HG03439 (cell line): ENCODE data around the gene TICRR.

Experiments
- ATAC-seq: cut with Tn5 transposase; IDR thresholded peaks from one replicate; pipeline ENCODE4 v1.9.1; 2021; ENCODE audit warnings: mild to moderate bottlenecking, moderate library complexity; ENCODE audit not compliant: unreplicated experiment

Gene TICRR

DNA sequence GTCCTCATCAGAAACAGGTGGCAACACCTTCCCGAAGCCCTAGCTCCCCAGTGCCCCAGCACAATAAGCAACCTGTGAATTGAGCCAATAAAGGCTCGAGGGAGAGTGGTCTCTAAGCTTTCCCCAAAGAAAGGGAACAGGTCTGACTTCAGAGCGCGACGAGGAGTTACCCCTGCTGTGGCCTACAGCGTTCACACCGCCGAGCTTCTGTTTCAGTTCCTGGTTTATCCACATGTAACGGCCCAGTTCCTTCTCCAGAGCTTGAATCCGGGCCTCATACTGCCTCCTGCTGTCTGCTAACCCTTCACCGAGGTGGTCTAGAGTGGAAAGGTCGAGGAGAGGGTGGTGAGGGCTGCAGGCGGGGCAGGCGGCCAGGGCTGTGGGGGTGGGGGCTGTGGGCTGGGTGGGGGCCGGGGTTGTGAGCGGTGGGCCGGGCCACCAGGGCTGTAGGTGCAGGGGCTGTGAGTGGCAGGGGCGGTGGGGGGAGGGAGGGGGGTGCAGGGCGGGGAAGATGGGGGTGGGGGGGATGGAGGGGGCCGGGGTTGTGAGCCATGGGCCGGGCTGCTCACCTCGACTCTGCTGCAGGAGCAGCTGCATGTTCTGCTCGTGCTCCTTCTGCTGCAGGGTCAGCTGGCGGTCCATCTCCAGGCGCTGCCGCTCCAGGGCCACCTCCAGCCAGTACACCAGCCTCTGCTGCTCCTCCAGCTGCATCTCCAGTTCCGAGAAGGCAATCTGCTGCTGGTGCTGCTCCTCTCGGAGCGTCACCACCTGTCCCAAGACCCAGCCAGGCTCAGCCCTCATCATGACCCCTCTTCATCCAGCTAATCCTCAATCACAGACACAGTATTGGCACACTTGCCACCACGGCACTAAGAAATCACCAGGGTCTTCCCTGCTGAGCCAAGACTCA lies 53.8 kb downstream of the TICRR start:
- no peak for ATAC-seq

DNA sequence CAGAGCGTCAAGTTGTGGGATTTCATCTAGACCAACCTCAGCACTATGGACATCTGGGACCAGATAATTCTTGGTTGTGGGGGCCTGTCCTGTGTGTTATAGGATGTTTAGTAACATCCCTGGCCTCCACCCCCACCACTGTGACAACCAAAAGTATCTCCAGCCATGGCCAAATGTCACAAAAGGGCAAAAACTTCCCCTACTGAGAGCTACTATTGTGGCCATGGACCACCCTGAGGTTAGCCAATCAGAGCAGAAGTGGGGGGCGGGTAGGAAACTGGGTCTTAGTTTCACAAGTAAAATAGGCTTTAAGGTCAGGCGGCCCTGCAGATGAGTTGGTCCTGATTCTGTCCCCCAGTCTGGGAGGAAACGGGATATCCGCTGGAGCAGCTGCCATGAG lies 54.6 kb downstream of the TICRR start:
- ATAC-seq, result no peak

GRCh38 chr15:89630260-89630659 lies 55.0 kb downstream of the TICRR start:
- no peak for ATAC-seq

- no peak for ATAC-seq
These were observed 56.0 kb downstream of the TICRR start for GRCh38 chr15:89630974-89631901.

DNA sequence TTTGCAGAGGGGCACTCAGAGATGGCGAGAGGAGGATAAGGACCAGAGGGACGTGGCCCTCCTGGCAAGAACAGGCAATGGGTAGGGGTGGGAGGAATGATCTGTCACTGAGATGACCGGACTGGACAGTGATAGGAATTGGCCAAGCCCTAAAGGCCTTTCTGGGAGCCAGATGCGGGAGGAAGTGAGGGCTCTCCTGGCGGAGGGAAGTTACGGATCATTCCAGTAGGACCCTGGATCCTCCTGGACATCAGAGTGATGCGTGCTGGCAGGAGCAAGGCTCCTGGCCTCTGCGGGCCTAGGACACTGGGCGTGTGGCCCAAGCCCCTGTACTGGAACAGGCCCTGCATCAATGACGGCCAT lies 56.6 kb downstream of the TICRR start:
- no peak for ATAC-seq

DNA sequence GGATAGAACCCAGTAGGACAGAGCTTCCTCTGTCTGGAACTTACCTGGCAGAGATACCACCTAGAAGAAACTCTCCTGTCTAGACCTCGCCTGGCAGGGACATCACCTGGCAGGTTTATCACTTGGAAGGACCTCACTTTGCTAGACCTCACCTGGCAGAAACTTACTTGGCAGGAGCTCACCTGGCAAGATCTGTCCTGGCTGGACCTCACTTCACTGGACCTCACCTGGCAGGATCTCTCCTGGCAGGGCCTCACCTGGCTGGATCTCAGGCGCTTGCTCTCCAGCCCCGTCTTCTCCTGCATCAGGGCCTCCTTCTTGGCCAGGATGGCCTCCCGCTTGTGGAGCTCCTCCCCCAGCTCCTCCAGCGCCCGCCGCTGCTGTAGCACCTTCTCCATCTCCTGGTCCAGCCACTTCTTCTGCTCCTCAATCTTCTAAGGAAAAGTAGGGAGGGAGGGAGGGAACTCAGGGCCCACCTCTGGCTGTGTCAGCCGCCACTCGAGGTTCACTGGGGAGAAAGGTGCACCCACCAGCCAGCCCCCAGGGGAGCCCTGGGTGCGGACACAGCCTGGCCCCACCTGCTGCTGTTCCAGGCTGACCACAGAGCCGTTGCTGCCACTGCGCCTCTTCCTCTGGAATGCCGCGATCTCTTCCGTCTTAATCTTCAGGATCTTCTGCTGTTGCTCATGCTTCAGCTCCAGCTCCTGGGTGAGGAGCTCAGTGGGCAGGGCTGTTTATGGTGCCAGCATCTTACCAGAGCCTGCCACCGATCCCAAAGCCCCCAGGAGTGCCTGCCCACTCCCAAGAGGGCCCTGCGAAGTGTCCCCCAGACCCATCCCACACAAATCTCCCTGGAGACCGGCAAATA lies 57.5 kb downstream of the TICRR start:
- ATAC-seq, result no peak

DNA sequence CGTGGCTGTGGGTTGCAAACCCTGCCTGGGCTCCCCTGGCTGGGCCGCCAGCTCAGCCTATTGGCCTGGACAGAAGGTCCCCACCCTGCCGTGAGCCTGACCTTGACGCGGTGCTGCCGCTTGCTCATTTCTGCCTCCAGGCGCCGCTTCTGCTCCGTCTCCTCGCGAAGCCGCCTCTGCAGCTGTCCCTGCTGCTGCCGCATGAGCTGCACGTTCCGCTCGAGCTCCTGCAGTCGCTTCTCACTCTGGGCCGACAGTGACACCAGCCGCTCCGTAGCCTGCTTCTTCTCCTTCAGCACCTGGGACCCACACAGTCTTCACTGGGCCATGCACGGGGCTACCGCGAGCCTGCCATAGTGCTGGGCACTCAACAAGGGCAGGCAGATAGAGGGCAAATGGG lies 58.3 kb downstream of the TICRR start:
- no peak for ATAC-seq

- no peak for ATAC-seq
These were observed 65.0 kb downstream of the TICRR start for GRCh38 chr15:89640245-89640644.

DNA sequence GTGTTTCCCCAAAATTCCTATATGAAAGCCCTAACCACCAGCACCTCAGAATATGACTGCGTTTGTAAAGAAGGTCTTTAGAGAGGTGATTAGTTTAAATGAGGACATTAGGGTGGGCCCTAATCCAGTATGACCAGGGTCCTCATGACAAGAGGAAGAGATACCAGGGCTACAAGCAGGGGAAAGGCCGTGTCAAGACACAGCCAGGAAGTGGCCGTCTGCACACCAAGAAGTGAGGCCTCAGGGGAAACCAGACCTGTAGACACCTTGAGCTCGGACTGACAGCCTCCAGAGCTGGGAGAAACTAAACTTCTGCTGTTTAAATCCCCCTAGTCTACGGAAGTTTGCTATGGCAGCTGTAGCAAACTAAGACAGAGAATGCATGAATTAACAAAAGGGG lies 65.8 kb downstream of the TICRR start:
- ATAC-seq, result no peak

DNA sequence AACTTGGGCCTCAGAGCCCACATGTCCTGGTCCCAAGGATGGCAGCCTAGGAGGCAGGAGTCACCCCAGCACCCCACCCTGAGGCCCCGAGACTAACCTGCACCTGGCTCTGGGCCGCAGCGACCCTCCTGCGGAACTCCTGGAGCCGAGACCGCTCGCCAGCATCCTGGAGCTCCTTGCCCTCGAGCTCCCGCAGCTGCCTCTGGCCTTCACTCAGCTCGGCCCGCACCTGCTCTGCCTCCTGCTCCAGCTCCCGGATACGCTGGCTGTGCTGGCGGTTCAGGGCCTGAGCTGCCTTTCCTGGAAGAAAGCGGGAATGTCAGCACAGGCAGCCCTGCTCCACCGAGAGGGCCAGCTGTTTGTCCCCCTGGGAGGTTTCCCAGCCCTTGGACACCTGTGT lies 66.8 kb downstream of the TICRR start:
- no peak for ATAC-seq

- ATAC-seq, result no peak
These were observed 70.4 kb downstream of the TICRR start for GRCh38 chr15:89645680-89646079.

- ATAC-seq, result no peak
These were observed 71.3 kb downstream of the TICRR start for GRCh38 chr15:89646416-89647141.

DNA sequence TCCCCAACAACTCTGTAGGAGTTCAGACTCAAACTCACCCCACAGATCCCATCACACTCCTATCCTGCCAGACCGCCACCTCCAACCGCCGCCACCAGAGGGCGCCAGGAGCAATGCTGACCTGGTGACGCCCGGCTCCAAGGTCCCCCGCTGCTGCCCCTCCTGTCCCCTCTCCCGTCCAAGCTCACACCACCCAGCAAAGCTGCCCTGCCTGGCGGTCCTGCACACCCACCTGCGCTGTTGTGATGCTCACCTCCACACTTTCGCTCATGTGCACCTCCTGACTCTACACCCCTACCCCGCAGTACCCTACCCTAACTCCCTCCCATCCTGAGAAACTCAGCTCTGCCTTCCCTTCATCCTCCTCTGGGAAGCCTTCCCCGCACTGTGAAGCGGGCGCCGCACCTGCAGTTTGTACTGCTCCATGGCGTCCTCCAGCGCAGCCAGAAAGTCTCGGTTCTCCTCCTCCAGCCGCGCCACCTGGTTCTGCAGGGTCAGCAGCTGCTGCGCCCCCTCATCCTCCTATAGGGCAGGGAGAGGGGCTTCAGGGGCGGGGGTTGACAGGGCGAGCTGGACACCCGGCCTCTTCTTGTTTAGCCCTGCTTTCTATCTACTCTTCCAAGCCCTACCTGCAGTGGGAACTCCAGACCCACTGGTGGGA lies 72.1 kb downstream of the TICRR start:
- ATAC-seq, result no peak

DNA sequence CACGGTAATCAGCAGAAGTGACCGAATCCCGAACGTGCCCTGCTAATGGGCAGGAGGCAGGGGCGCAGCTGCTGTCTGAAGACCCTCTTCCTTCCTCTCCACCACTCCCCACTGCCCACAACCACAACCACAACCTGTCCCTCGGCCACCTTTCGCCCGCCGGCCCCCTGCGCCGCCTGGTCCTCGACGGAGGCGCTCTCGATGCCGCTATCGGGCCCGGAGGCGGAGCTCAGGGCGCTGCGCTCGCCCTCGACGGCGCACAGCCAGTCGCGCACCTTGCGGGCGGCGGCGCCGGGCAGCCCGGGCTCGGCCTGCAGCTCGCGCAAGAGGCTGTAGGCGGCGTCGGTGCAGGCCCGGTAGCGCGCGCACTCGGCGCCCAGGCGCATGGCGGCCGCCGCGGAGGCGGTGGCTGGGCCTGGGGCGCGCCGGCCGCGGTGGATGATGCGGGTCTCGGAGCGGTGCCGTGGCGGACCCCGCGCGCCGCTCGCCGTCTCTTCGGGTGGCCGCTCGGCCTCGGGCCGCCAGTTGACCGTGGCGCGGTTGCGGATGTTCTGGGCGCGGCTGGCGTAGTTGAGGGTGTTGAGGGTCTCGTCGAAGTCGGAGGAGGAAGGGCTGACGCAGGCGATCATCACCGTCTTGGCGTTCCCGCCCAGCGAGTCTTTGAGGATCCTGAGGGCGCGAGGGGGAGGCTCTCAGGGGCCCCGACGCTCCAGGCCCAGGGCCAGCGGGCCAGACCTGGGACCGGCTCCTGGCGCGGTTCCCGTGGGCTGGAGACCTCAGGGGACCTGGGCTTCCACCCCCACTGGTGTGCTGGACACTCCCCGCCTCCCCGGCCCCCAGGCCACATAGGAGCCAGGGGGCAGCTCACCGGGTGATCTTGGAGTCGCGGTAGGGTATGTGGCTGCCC lies 73.1 kb downstream of the TICRR start:
- no peak for ATAC-seq

DNA sequence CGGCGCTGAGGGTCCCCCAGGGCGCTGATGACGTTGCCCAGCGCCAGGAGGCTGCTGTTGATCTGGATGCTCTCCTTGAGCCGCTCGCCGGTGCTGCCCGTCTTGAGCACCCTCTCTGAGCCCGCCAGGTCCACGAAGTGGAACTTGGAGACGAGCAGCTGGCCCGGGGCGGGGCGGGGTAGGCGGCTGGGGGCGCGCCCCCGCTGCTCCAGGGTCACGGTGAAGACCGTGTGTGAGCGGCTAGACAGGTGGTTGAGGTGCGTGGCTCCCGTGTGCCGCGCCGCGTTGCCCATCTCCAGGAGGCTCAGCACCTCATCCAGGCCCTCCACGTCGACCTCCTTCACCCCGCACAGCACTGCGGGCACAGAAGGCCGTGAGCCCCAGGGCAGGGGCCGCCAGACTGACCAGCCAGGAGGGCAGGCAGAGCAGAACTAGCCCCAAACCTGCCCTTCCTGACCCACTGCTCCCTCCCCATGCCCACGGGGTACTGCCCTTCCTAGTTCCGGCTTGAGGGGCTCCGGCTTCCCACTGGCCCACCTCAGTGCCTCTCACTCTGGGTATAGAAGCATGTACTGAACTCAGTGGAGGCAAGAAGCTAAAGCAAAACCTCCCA lies 73.8 kb downstream of the TICRR start:
- no peak for ATAC-seq

DNA sequence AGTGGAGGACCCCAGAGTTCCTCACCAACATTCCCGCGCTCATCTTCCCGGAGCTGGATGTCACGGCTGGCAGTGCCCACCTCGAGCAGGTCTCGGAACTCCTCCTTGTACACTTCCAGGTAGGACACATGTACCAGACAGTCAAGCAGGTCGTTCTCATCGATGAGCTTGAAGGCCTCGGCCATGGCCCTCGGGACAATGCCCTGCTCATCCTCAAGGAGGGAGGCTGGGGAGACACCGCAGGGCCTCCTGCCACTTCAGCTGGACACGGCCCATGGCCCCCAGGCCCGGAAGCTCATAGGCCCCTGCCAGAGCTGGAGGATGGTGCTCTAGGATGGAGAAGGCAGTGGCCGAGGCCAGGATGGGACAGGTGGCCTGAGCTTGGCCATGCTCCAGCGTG lies 74.4 kb downstream of the TICRR start:
- no peak for ATAC-seq

GRCh38 chr15:89652131-89652530 lies 76.9 kb downstream of the TICRR start:
- no peak for ATAC-seq

GRCh38 chr15:89652666-89653065 lies 77.4 kb downstream of the TICRR start:
- no peak for ATAC-seq
